ENCODE measurements around the gene ARHGAP26. TPM values are rescaled to one million over a fixed set of nuclear protein-coding genes. Genes with fewer than 3 reads are reported as not detected.

The ARHGAP26 gene
- total RNA-seq, 1 donor from 2014 or later: 20.1 TPM

DNA sequence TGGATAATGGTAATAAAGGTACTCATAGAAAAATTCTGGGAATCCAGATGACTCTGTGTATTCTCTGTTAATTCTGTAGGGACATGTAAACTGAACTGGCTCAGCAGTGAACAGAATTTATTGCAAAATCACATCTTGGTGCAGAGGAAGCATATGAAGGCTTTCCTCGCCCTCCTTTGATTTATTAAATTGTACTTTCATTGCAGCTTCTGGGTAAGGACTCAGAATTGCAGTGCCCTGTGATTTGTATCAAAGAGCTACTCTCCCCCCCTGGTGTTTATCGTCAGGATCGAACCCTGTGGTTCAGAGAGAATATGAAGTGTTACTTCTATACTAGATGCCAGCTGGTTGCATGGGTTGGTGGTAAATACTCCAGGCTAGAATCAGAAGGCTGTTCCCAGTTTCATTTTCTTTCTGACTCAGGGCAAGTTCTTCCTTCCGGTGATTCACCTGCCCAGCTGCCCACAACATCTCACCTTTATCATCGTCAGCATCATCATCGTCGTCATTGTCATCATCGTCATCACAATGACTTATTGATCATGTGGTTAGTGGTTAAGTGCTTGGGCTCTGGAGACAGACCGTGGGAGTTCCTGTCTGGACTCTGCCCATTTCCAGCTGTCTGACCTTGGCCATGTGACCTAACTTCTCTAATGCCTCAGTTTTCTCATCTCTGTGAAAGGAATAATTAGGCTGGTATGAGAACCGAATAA lies 238.8 kb downstream of the ARHGAP26 start:
- H3K27ac Mint-ChIP-seq (ENCODE audit: unreplicated experiment): no peak overlapping the region
- H3K9me3 Mint-ChIP-seq (ENCODE audit: unreplicated experiment): no peaks in the 10 kb centered on the region
- no peaks in the 10 kb centered on the region for H3K27me3 Mint-ChIP-seq (ENCODE audit: unreplicated experiment)
- H3K36me3 Mint-ChIP-seq (ENCODE audit: unreplicated experiment): no peaks in the 10 kb centered on the region
- peaks cover 14% of the 10 kb centered on the region for H3K4me1 Mint-ChIP-seq (ENCODE audit: low read depth, unreplicated experiment)
- TF ChIP-seq, protein P1, sequence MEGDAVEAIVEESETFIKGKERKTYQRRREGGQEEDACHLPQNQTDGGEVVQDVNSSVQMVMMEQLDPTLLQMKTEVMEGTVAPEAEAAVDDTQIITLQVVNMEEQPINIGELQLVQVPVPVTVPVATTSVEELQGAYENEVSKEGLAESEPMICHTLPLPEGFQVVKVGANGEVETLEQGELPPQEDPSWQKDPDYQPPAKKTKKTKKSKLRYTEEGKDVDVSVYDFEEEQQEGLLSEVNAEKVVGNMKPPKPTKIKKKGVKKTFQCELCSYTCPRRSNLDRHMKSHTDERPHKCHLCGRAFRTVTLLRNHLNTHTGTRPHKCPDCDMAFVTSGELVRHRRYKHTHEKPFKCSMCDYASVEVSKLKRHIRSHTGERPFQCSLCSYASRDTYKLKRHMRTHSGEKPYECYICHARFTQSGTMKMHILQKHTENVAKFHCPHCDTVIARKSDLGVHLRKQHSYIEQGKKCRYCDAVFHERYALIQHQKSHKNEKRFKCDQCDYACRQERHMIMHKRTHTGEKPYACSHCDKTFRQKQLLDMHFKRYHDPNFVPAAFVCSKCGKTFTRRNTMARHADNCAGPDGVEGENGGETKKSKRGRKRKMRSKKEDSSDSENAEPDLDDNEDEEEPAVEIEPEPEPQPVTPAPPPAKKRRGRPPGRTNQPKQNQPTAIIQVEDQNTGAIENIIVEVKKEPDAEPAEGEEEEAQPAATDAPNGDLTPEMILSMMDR (IDR thresholded peaks at IDR 0.05; ENCODE audit: partially characterized antibody, unreplicated experiment): no peak
- H3K4me3 Mint-ChIP-seq (ENCODE audit: unreplicated experiment): no peak overlapping the region
- DNase-seq: no peak

DNA sequence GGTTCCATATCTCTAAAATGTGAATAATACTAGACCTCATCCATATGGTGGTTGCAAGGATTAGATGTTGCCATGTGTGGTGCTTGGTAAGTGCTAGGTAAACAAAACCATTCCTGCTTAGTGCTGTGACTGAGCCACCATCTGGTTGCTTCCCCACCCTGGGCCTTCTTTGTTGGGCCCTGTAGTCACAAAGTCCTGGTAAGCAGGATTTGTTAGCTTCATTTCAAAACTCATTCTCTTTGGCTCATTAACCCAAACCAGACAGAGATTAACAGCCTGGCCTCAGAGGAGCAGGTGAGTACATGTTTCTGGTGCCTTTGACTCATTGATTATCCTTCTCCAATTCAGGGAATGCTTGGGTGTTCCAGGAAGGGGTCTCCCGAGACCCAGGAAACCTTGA lies 240.2 kb downstream of the ARHGAP26 start:
- no peaks in the 10 kb centered on the region for H3K36me3 Mint-ChIP-seq (ENCODE audit: unreplicated experiment)
- no peaks in the 10 kb centered on the region for H3K9me3 Mint-ChIP-seq (ENCODE audit: unreplicated experiment)
- TF ChIP-seq, protein P1 (IDR thresholded peaks at IDR 0.05; ENCODE audit: partially characterized antibody, unreplicated experiment): no peak
- no peaks in the 10 kb centered on the region for H3K27me3 Mint-ChIP-seq (ENCODE audit: unreplicated experiment)
- no peak overlapping the region for H3K27ac Mint-ChIP-seq (ENCODE audit: unreplicated experiment)
- no peak overlapping the region for H3K4me3 Mint-ChIP-seq (ENCODE audit: unreplicated experiment)
- H3K4me1 Mint-ChIP-seq (ENCODE audit: low read depth, unreplicated experiment): peaks cover 16% of the 10 kb centered on the region
- no peak for DNase-seq

DNA sequence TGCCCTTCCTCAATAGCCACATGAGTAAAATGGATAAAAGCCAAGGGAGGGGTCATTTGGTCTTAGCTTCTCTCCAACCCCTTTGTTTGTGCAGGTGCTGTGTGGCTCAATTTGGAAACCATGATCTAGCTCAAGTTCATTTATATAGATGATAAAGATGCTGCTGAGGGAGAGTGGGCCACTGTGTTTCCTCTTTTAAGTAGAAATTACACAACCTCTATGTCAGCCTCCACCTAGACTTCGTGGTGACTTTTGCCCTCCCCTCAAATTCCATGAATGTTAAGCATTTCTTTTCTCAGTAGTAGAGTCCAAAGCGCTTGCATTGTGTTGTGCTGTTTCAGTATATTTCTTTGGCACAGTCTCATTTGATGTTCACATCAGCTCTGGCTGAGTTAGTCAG lies 241.4 kb downstream of the ARHGAP26 start:
- H3K27ac Mint-ChIP-seq (ENCODE audit: unreplicated experiment): no peak overlapping the region
- peaks cover 16% of the 10 kb centered on the region for H3K4me1 Mint-ChIP-seq (ENCODE audit: low read depth, unreplicated experiment)
- no peak for DNase-seq
- no peaks in the 10 kb centered on the region for H3K36me3 Mint-ChIP-seq (ENCODE audit: unreplicated experiment)
- no peaks in the 10 kb centered on the region for H3K27me3 Mint-ChIP-seq (ENCODE audit: unreplicated experiment)
- H3K4me3 Mint-ChIP-seq (ENCODE audit: unreplicated experiment): no peak overlapping the region
- no peaks in the 10 kb centered on the region for H3K9me3 Mint-ChIP-seq (ENCODE audit: unreplicated experiment)
- TF ChIP-seq, protein P1 (IDR thresholded peaks at IDR 0.05; ENCODE audit: partially characterized antibody, unreplicated experiment): no peak

- peaks cover 16% of the 10 kb centered on the region for H3K4me1 Mint-ChIP-seq (ENCODE audit: low read depth, unreplicated experiment)
- no peaks in the 10 kb centered on the region for H3K27me3 Mint-ChIP-seq (ENCODE audit: unreplicated experiment)
- no peaks in the 10 kb centered on the region for H3K36me3 Mint-ChIP-seq (ENCODE audit: unreplicated experiment)
- H3K9me3 Mint-ChIP-seq (ENCODE audit: unreplicated experiment): no peaks in the 10 kb centered on the region
- no peak overlapping the region for H3K27ac Mint-ChIP-seq (ENCODE audit: unreplicated experiment)
- H3K4me3 Mint-ChIP-seq (ENCODE audit: unreplicated experiment): no peak overlapping the region
- TF ChIP-seq, protein P1 (IDR thresholded peaks at IDR 0.05; ENCODE audit: partially characterized antibody, unreplicated experiment): no peak
- no peak for DNase-seq
These were observed 243.2 kb downstream of the ARHGAP26 start for GRCh38 chr5:143013176-143013891.

Data from glutamatergic neuron (in vitro differentiated cells).